ENCODE results near the gene VAMP4.

VAMP4 gene

DNA sequence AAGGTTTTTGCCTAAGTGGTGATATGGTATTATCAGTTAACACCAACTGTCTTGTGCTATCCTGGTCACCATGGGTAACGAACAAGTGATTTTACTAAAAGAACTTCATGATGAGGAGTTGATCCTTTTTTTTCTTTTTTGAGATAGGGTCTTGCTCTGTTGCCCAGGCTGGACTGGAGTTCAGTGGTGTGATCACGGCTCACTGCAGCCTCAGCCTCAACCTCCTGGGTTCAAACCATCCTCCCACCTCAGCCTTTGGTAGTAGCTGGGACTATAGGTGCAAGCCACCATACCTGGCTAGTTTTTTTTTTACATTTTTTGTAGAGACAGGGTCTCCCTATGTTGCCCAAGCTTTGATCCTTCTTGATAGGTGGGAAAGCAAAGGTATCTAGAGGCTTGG lies 44.7 kb upstream of the VAMP4 start:
- no peak for TF ChIP-seq KLF10 (tag by site-specific recombination; IDR thresholded peaks at IDR 0.05)
- no peak for TF ChIP-seq ZNF658 (tag by site-specific recombination; IDR thresholded peaks at IDR 0.05)
- no peak for TF ChIP-seq ZFP37 (tag by site-specific recombination; IDR thresholded peaks at IDR 0.05)
- TF ChIP-seq MYNN (tag by site-specific recombination; IDR thresholded peaks at IDR 0.05; ENCODE audit: borderline replicate concordance): no peak
- H3K36me3 ChIP-seq (ENCODE audit: control insufficient read depth in 2 of 2, insufficient read depth in 1 of 2, low read length in 2 of 2): peaks cover 13 to 86% of the 10 kb centered on the region in 2 experiments
- no peaks in the 10 kb centered on the region for H3K4me1 ChIP-seq (ENCODE audit: control insufficient read depth, insufficient read depth, low read length)
- ChIA-PET POLR2A (no interaction called here), CTCF (interaction anchor here (0.6 to 1.2 kb wide), 2 partner anchors 142 to 167 kb away, joined by 3 to 4 read pairs; no protein-coding TSS in a partner anchor)
- H3K4me3 ChIP-seq (ENCODE audit: low read depth, low read length): no peak overlapping the region
- H3K27ac ChIP-seq (ENCODE audit: extremely low read depth, low read depth, low read length): no peak overlapping the region
- H3K9me3 ChIP-seq (ENCODE audit: control insufficient read depth, insufficient read depth, low read depth, low read length): no peaks in the 10 kb centered on the region

DNA sequence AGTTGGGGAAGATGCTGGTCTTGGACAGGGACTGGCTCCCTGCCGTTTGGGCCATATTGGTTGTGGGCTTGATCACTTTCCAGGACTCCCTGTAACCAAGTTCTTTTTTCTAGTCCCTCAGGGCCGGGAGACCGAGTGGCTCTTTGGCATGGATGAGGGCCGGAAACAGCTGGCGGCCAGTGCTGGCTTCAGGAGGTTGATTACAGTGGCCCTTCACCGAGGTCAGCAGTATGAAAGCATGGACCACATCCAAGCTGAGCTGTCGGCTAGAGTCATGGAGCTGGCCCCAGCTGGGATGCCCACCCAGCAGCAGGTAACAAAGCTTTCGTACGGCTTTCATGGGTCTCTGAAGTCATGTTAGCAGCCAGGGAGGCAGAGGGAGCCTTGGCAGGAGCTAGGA lies 43.9 kb upstream of the VAMP4 start:
- ChIA-PET POLR2A (no interaction called here), CTCF (interaction anchor here (0.6 to 1.3 kb wide), 2 partner anchors 217 to 696 kb away, joined by 3 to 4 read pairs; no protein-coding TSS in a partner anchor)
- Histone ChIP-seq H3K4me3 (ENCODE audit: low read depth, low read length) (no peak overlapping the region), H3K27ac (ENCODE audit: extremely low read depth, low read depth, low read length) (no peak overlapping the region), H3K36me3 (ENCODE audit: control insufficient read depth in 2 of 2, insufficient read depth in 1 of 2, low read length in 2 of 2) (peaks cover 13 to 78% of the 10 kb centered on the region in 2 experiments), H3K9me3 (ENCODE audit: control insufficient read depth, insufficient read depth, low read depth, low read length) (no peaks in the 10 kb centered on the region), H3K4me1 (ENCODE audit: control insufficient read depth, insufficient read depth, low read length) (no peaks in the 10 kb centered on the region)
- TF ChIP-seq ZBTB1 (tag by site-specific recombination; IDR thresholded peaks at IDR 0.05) (no peak), ZBTB7A (tag by site-specific recombination; IDR thresholded peaks at IDR 0.05; ENCODE audit: low read depth) (no peak), TRIM28 (IDR thresholded peaks at IDR 0.05; ENCODE audit: borderline replicate concordance, low read length) (no peak), ZBTB8A (tag by site-specific recombination; IDR thresholded peaks at IDR 0.05) (no peak), ZSCAN30 (tag by site-specific recombination; IDR thresholded peaks at IDR 0.05) (no peak), ZNF16 (tag by site-specific recombination; IDR thresholded peaks at IDR 0.05; ENCODE audit: low read depth) (no peak), SP3 (tag by site-specific recombination; IDR thresholded peaks at IDR 0.05) (no peak)
- TF ChIP-seq, protein P1, sequence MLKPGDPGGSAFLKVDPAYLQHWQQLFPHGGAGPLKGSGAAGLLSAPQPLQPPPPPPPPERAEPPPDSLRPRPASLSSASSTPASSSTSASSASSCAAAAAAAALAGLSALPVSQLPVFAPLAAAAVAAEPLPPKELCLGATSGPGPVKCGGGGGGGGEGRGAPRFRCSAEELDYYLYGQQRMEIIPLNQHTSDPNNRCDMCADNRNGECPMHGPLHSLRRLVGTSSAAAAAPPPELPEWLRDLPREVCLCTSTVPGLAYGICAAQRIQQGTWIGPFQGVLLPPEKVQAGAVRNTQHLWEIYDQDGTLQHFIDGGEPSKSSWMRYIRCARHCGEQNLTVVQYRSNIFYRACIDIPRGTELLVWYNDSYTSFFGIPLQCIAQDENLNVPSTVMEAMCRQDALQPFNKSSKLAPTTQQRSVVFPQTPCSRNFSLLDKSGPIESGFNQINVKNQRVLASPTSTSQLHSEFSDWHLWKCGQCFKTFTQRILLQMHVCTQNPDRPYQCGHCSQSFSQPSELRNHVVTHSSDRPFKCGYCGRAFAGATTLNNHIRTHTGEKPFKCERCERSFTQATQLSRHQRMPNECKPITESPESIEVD (tag by site-specific recombination; IDR thresholded peaks at IDR 0.05): no peak

DNA sequence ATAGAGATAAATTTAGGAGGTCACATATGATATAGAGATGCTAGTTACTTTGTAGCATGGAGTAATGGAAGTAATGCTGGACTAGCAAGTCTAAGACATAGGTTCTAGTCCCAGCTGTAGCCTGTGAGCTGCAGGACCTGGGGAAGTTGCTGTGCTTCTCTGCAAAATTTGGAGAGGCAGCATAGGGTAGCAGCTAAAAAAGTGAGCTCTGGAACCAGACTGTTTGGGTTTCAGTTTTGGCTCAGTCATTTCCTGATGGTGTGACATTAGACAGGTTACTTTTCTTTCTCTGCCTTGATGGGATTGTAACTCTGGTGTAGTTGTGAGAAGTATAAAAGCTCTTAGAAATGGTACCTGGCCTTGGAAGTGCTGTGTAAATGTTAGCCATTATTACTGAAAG lies 42.9 kb upstream of the VAMP4 start:
- Histone ChIP-seq H3K36me3 (ENCODE audit: control insufficient read depth in 2 of 2, insufficient read depth in 1 of 2, low read length in 2 of 2) (peaks cover 9 to 68% of the 10 kb centered on the region in 2 experiments; a peak in 2 of 3 replicates), H3K9me3 (ENCODE audit: control insufficient read depth, insufficient read depth, low read depth, low read length) (no peaks in the 10 kb centered on the region), H3K27ac (ENCODE audit: extremely low read depth, low read depth, low read length) (no peak overlapping the region), H3K4me1 (ENCODE audit: control insufficient read depth, insufficient read depth, low read length) (no peaks in the 10 kb centered on the region), H3K4me3 (ENCODE audit: low read depth, low read length) (no peak overlapping the region)
- CTCF ChIA-PET: interaction anchor here (1.3 kb wide), 2 partner anchors 15 to 218 kb away, joined by 3 to 4 read pairs; no protein-coding TSS in a partner anchor
- POLR2A ChIA-PET: no interaction called here
- TF ChIP-seq KLF16 (tag by site-specific recombination; IDR thresholded peaks at IDR 0.05) (no peak), ZNF585B (tag by site-specific recombination; IDR thresholded peaks at IDR 0.05) (no peak), ZNF214 (tag by site-specific recombination; IDR thresholded peaks at IDR 0.05; ENCODE audit: borderline replicate concordance) (no peak), ZNF701 (tag by site-specific recombination; IDR thresholded peaks at IDR 0.05) (no peak), KLF9 (tag by site-specific recombination; IDR thresholded peaks at IDR 0.05; ENCODE audit: low read depth) (no peak), ZNF791 (tag by site-specific recombination; IDR thresholded peaks at IDR 0.05) (no peak)
